HepG2 (cell line): Measurements from ENCODE around the gene MED19. TPM values are rescaled to one million over a fixed set of nuclear protein-coding genes. Genes with fewer than 3 reads are reported as not detected.

Source experiments
- SNRNP70 ChIP-seq: fragments of 200-400 bp; formaldehyde crosslinking; IDR thresholded peaks from 2 replicates; pipeline ENCODE4 v1.6.1; 2017; ENCODE audit warnings: mild to moderate bottlenecking, low read depth, low read length, moderate library complexity
- ZBTB21 ChIP-seq: sonication (generic); formaldehyde crosslinking; IDR thresholded peaks from 2 replicates; pipeline ENCODE4 v1.4.0; 2020; ENCODE audit warnings: missing genetic modification reagents
- ZNF350 ChIP-seq: sonication (generic); formaldehyde crosslinking; IDR thresholded peaks from 2 replicates; pipeline ENCODE4 v1.4.0; 2020; ENCODE audit warnings: mild to moderate bottlenecking, low read depth, missing genetic modification reagents, borderline replicate concordance
- ZNF724P ChIP-seq: sonication (generic); formaldehyde crosslinking; IDR thresholded peaks from 2 replicates; pipeline ENCODE4 v1.8.0; 2022; ENCODE audit warnings: missing genetic modification reagents, borderline replicate concordance
- polyA plus RNA-seq, 8 experiments: library from polyadenylated mRNA; depleted of rRNA in 3 of 8; stranded (reverse) in 7 of 8; unstranded in 1 of 8; fragments of >200 nt; fragmentation: Illumina TruSeq in 4 of 8; extraction: Trizol in 4 of 8; gene quantifications; 2 replicates each; pipeline versions ENCODE4 v1.2.1 to v1.2.3, GENCODE V29; 2011 to 2016; ENCODE audit warnings: low read depth in 4 of 8, missing spikeins in 1 of 8, mixed read lengths in 1 of 8; ENCODE audit not compliant: insufficient read depth in 1 of 8
- total RNA-seq, 5 experiments: library from RNA; depleted of rRNA; stranded (reverse); fragments of >200 nt; fragmentation: Illumina TruSeq; extraction: Trizol; gene quantifications; 2 replicates each; pipeline ENCODE4 v1.2.3, GENCODE V29; 2016; ENCODE audit warnings: low read depth in 1 of 5
- TF ChIP-seq, protein P1 (sequence below), 2 experiments: fragments of 450-650 bp in 1 of 2; sonication (generic) in 1 of 2; formaldehyde crosslinking in 1 of 2; IDR thresholded peaks; 2 replicates each; pipeline versions ENCODE4 v1.6.1 to v1.8.0; 2016 to 2022; ENCODE audit warnings: antibody characterized with exemption in 1 of 2, mild to moderate bottlenecking in 1 of 2, missing genetic modification reagents in 1 of 2
- TF ChIP-seq, protein P2 (sequence below): sonication (generic); formaldehyde crosslinking; IDR thresholded peaks from 2 replicates; pipeline ENCODE4 v1.8.1; 2023; ENCODE audit warnings: mild to moderate bottlenecking, missing genetic modification reagents
- TF ChIP-seq, protein P3 (sequence below): sonication (generic); formaldehyde crosslinking; IDR thresholded peaks from 2 replicates; pipeline ENCODE4 v1.4.0; 2020; ENCODE audit warnings: missing genetic modification reagents

The MED19 gene
- total and polyA plus RNA-seq, 2 of the 13 experiments (the other 11 are each of a cell fraction or from before 2014, with no cell fraction given), result 12.9 to 13.8 TPM

DNA sequence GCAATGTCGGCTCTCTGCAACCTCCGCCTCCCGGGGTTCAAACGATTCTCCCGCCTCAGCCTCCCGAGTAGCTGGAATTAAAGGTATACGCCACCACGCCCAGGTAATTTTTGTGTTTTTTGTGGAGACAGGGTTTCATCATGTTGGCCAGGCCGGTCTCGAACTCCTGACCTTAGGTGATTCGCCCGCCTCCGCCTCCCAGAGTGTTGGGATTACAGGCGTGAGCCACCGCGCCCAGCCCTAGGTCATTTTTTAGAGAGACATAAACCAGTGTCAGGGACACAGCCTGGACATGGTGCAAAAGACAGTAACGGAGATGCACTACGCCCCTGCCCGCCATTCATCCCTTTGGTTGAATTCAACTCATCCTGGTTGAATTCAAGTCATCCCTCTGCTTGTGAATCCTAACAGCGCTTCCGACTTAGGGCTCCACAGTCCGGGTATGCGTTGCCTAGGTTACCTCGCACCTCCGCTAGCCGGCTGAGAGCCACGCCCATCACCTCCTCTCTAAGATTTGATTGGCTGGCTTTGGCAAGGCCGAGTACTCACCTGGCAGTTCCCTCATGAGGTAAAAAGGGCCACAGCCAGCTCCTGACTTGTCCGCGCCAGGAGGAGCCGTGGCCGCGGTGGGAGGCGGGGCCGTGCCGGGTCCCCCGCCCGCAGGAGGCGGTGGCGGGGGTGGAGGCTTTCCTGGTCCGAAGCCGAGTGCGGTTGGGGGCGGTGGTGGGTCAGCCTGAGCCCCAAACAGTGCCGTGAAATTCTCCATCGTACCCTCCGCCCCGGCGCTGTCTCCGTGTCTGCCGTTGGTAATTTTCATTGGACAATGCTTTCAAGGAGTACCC, at the start of gene MED19 (continued):
- TF ChIP-seq, protein P1, sequence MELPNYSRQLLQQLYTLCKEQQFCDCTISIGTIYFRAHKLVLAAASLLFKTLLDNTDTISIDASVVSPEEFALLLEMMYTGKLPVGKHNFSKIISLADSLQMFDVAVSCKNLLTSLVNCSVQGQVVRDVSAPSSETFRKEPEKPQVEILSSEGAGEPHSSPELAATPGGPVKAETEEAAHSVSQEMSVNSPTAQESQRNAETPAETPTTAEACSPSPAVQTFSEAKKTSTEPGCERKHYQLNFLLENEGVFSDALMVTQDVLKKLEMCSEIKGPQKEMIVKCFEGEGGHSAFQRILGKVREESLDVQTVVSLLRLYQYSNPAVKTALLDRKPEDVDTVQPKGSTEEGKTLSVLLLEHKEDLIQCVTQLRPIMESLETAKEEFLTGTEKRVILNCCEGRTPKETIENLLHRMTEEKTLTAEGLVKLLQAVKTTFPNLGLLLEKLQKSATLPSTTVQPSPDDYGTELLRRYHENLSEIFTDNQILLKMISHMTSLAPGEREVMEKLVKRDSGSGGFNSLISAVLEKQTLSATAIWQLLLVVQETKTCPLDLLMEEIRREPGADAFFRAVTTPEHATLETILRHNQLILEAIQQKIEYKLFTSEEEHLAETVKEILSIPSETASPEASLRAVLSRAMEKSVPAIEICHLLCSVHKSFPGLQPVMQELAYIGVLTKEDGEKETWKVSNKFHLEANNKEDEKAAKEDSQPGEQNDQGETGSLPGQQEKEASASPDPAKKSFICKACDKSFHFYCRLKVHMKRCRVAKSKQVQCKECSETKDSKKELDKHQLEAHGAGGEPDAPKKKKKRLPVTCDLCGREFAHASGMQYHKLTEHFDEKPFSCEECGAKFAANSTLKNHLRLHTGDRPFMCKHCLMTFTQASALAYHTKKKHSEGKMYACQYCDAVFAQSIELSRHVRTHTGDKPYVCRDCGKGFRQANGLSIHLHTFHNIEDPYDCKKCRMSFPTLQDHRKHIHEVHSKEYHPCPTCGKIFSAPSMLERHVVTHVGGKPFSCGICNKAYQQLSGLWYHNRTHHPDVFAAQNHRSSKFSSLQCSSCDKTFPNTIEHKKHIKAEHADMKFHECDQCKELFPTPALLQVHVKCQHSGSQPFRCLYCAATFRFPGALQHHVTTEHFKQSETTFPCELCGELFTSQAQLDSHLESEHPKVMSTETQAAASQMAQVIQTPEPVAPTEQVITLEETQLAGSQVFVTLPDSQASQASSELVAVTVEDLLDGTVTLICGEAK (IDR thresholded peaks at IDR 0.05), result no peak
- TF ChIP-seq, protein P1 (CRISPR knock-in tag; IDR thresholded peaks at IDR 0.05), result no peak
- TF ChIP-seq, protein P2, sequence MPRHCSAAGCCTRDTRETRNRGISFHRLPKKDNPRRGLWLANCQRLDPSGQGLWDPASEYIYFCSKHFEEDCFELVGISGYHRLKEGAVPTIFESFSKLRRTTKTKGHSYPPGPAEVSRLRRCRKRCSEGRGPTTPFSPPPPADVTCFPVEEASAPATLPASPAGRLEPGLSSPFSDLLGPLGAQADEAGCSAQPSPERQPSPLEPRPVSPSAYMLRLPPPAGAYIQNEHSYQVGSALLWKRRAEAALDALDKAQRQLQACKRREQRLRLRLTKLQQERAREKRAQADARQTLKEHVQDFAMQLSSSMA (CRISPR knock-in tag), result no peak
- TF ChIP-seq SNRNP70, result no peak
- TF ChIP-seq ZBTB21, result no peak
- TF ChIP-seq ZNF350 (CRISPR knock-in tag), result no peak
- TF ChIP-seq ZNF724P (CRISPR knock-in tag), result 0 out of 2 replicates have a peak, but pooled peaks have one; percentile 37
- TF ChIP-seq, protein P3, sequence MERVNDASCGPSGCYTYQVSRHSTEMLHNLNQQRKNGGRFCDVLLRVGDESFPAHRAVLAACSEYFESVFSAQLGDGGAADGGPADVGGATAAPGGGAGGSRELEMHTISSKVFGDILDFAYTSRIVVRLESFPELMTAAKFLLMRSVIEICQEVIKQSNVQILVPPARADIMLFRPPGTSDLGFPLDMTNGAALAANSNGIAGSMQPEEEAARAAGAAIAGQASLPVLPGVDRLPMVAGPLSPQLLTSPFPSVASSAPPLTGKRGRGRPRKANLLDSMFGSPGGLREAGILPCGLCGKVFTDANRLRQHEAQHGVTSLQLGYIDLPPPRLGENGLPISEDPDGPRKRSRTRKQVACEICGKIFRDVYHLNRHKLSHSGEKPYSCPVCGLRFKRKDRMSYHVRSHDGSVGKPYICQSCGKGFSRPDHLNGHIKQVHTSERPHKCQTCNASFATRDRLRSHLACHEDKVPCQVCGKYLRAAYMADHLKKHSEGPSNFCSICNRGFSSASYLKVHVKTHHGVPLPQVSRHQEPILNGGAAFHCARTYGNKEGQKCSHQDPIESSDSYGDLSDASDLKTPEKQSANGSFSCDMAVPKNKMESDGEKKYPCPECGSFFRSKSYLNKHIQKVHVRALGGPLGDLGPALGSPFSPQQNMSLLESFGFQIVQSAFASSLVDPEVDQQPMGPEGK (CRISPR knock-in tag), result peak; percentile 55
- TF ChIP-seq, all 625 proteins: peak for 86
